Measurements from ENCODE around the gene SEC62.
"Not testable (repeated sequence)": the region's sequence is repeated elsewhere in the genome, so short reads cannot be mapped to it uniquely, and the experiment has no call there.

SEC62 gene

DNA sequence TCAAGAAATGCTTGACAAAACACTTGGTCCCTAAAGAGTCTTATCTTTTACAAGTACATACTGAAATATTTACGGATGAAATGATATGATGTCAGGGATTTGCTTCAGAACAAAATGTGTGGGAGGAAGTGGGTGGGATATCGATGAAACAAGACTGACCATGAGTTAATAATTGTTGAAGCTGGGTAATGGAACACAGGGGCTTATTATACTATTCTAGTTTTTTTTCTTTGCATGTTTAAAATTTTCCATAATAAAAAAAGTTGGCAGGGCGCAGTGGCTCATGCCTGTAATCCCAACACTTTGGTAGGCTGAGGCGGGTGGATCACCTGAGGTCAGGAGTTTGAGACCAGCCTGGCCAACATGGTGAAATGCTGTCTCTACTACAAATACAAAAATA is 52.7 kb downstream of the SEC62 start:
- not testable (repeated sequence) for H3K36me3 ChIP-seq (ENCODE audit: insufficient read depth, low read length); H3K9ac ChIP-seq (ENCODE audit: low read depth, low read length); H3K4me1 ChIP-seq (ENCODE audit: insufficient read depth, low read length); H3K9me3 ChIP-seq (ENCODE audit: control insufficient read depth, insufficient read depth, low read length)

DNA sequence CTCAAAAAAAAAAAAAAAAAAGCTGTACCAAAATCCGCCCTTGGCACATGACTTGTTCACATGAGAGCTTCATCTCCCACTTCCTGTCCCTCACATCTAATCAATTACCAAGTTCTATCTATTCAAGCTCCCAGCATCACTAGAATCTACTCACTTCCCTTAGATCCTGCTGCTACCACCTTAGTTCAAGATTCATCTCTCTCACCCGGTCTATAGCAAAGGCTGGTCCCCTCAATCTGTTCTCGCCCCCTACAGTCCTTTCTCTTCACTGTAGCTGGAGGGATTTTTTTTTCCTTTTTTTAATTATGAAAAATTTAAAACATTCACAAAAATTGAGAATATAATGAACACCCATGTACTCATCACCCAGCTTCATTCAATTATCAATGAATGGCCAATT is 54.5 kb downstream of the SEC62 start:
- Histone ChIP-seq H3K4me1 (ENCODE audit: insufficient read depth, low read length) (no peaks in the 10 kb centered on the region), H3K9ac (ENCODE audit: low read depth, low read length) (no peak overlapping the region), H3K36me3 (ENCODE audit: insufficient read depth, low read length) (no peaks in the 10 kb centered on the region), H3K9me3 (ENCODE audit: control insufficient read depth, insufficient read depth, low read length) (no peaks in the 10 kb centered on the region; the same call in 1 of the 2 replicates)

DNA sequence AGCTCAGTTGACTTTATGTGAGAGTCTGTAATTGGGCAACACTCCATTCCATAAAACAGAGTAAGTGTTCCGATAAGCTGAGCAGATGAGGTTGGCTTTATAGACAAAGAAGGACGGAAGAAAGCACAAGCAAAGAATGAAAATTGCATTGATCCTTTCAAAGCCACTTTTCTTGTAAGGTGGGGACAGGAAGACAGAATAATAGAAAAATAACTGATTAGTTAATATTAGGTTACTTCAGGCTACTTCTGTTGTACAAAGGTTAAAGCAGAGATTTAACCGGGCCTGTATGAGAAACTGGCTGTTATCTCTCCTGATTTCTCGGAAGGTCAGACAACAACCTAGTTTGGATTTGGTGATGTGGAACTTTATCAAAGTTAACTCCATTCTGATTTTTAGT is 55.7 kb downstream of the SEC62 start:
- Histone ChIP-seq H3K36me3 (ENCODE audit: insufficient read depth, low read length) (no peaks in the 10 kb centered on the region), H3K9me3 (ENCODE audit: control insufficient read depth, insufficient read depth, low read length) (no peaks in the 10 kb centered on the region; the same call in 1 of the 2 replicates), H3K9ac (ENCODE audit: low read depth, low read length) (no peak overlapping the region), H3K4me1 (ENCODE audit: insufficient read depth, low read length) (no peaks in the 10 kb centered on the region)

DNA sequence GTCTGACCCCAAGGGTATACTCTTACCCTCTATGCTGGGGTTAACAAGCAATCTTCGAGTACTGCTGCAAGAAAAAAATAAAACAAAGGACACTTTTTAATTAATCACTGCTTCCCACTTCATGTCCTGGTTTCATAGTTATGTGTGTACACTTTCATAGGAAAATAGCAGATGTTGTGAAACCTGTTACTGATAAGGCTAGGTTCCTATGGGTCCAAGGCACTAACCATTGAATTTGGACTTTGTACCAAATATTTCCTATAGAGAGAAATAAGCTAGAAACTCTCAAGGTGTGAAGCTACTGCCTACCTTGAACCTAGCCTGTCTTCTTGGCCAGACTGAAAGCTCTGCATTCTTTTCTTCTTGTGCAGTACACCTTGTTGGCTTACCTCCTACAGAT is 56.6 kb downstream of the SEC62 start:
- Histone ChIP-seq H3K4me1 (ENCODE audit: insufficient read depth, low read length) (no peaks in the 10 kb centered on the region), H3K9ac (ENCODE audit: low read depth, low read length) (no peak overlapping the region), H3K9me3 (ENCODE audit: control insufficient read depth, insufficient read depth, low read length) (no peaks in the 10 kb centered on the region; the same call in 1 of the 2 replicates), H3K36me3 (ENCODE audit: insufficient read depth, low read length) (no peaks in the 10 kb centered on the region)

DNA sequence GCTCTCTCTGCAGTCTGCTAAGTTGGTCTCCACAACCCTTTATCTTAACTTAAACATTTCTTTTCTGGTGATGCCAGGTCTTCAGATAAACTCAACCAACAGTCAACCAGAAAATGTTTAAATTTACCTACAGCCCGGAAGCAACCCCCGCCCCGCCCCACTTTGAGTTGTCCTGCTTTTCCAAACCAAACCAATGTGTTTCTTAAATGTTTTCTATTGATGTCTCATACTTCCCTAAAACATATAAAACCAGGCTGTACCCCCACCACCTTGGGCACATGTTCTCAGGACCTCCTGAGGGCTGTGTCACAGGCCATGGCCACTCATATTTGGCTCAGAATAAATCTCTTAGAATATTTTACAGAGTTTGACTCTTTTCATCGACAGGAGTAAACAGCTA is 58.0 kb downstream of the SEC62 start:
- H3K9ac ChIP-seq (ENCODE audit: low read depth, low read length) = no peak overlapping the region
- no peaks in the 10 kb centered on the region for H3K4me1 ChIP-seq (ENCODE audit: insufficient read depth, low read length)
- H3K36me3 ChIP-seq (ENCODE audit: insufficient read depth, low read length) = no peaks in the 10 kb centered on the region
- no peaks in the 10 kb centered on the region; the same call in 1 of the 2 replicates for H3K9me3 ChIP-seq (ENCODE audit: control insufficient read depth, insufficient read depth, low read length)

DNA sequence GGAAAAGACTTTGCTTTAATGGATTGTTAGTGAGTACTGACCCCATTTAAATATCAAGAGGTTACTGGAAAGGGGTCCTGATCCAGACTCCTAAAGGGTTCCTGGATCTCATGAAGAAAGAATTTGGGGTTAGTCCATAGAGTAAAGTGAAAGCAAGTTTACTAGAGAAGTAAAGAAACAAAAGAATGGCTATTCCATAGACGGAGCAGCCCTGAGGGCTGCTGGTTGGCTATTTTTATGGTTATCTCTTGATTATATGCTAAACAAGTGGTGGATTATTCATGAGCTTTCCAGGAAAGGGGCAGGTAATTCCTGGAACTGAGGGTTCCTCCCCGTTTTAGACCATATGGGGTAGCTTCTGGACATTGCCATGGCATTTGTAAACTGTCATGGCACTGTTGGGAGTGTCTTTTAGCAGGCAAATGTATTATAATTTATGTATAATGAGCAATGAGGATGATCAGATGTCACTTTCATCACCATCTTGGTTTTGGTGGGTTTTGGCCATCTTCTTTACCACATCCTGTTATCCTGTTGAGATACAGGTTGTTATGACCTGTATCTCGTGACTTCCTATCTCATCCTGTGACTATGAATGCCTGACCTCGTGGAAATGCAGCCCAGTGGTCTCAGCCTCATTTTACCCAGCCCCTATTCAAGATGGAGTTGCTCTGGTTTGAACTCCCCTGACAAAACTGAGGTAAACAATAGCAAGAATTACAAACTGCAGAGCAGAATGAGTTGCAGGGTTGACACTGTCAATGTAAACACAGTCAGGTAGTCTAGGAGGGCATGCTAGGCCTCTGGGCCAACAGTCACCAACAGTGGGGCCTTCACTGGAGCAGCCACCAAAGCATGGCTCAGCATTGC is 60.9 kb downstream of the SEC62 start:
- Histone ChIP-seq H3K9me3 (ENCODE audit: control insufficient read depth, insufficient read depth, low read length) (no peaks in the 10 kb centered on the region; the same call in 1 of the 2 replicates), H3K9ac (ENCODE audit: low read depth, low read length) (no peak overlapping the region; the same call in 1 of the 2 replicates), H3K36me3 (ENCODE audit: insufficient read depth, low read length) (no peaks in the 10 kb centered on the region), H3K4me1 (ENCODE audit: insufficient read depth, low read length) (no peaks in the 10 kb centered on the region)

DNA sequence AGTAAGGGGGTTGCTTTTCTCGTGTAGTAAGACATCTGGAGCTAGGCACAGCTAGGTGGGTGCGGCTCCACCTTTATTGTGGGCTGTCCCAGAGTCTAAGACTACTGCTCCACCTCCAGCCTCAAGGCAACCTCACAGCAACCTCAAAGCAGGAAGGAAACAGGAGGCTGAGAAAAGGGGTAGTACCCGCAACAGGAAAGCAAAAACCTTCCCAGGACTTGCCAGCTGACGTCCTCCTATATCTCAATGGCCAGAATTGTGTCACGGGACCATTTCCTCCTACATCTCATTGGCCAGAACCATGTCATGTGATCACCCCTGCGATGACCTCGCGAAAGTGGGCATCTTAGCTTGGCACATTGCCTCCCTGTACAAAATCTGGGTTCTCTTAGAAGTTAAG is 66.9 kb downstream of the SEC62 start:
- Histone ChIP-seq H3K9me3 (ENCODE audit: control insufficient read depth, insufficient read depth, low read length) (no peaks in the 10 kb centered on the region), H3K36me3 (ENCODE audit: insufficient read depth, low read length) (no peaks in the 10 kb centered on the region), H3K4me1 (ENCODE audit: insufficient read depth, low read length) (0 out of 2 replicates have a peak, but pooled peaks cover 3% of the 10 kb centered on the region), H3K9ac (ENCODE audit: low read depth, low read length) (no peak overlapping the region; the same call in 1 of the 2 replicates)

DNA sequence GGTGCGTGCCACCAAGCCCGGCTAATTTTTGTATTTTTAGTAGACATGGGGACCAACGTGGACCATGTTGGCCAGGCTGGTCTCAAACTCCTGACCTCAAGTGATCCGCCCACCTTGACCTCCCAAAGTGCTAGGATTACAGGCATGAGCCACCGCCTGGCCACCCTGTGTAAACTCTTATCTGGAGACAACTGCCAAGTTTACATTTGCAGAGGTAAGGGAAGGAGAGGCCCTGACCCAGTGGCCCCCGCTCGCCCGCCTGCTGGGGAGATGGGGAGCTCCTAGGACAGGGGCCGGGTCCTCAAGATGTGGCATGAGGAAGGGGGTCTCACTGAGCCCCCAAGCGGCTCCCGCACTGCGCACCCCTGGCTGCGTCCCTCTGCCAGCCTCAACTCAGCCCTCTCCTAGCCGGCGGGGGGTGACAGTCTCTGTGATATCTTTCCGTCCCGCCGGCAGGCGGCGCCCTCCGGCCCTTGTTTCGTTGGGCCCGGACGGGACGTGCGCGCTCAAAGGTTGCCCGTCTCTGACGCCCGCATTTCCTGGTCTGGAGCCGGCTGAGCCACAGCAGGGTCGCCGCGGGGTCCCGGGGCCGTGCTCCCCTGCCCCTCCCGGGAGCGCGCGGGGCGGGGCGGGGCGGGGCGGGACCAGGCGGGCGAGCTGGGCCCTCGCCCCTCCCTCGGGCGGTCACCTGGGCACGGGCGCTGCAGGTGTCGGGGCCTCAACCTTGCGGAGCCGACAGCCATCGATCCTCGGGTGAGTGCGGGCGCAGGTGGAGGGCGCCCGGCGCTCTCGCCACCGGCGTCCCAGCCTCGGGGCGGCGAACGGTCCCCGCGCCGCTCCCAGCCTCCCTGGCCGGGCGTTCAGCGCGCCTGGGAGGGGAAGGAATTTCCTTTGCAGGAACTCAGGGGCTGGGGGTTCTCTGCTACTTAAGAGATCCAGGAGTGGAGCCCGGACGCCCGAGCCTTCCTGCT is 71.1 kb downstream of the SEC62 start, which contains the start of gene GPR160:
TSS of gene GPR160 (plus strand) at position 533 of the 971 bp plus-strand sequence. CDS start 45,978 bp downstream, outside the sequence.
- Histone ChIP-seq H3K9ac (ENCODE audit: low read depth, low read length) (peak within 1 kb of the TSS; percentile 84), H3K9me3 (ENCODE audit: control insufficient read depth, insufficient read depth, low read length) (no peaks in the 10 kb centered on the region), H3K36me3 (ENCODE audit: insufficient read depth, low read length) (no peaks in the 10 kb centered on the region), H3K4me1 (ENCODE audit: insufficient read depth, low read length) (peaks cover 10% of the 10 kb centered on the region; the same call in 1 of the 2 replicates)

DNA sequence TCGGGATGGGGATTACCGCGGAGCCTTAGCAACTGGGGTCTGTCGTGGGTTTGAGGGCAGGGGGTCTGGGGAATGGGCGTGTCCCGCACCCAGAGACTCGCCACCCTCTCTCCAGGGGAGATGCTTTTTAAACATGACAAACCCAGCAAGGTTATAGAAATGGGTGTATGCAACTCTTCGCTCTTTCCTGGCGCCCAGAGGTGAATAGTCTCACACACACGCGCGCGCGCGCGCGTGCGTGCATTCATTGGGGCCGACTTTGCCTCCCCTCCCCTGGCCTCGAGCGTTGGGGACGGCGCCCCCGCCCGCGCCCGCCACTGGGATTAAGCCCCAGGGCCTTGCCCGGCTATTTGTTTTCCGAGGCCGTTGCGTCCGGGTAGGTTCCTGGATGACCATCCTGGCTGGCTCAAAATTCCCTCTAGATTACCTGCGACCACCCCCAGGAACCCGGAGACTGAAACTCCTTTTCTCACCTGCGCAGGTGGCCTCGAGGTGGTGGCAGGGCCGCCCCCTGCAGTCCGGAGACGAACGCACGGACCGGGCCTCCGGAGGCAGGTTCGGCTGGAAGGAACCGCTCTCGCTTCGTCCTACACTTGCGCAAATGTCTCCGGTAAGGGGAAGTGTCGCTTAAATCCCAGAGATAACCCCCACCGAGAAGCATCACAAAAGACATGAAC is 72.0 kb downstream of the SEC62 start:
- H3K4me1 ChIP-seq (ENCODE audit: insufficient read depth, low read length) = peaks cover 6% of the 10 kb centered on the region; the same call in 1 of the 2 replicates
- no peaks in the 10 kb centered on the region for H3K9me3 ChIP-seq (ENCODE audit: control insufficient read depth, insufficient read depth, low read length)
- H3K36me3 ChIP-seq (ENCODE audit: insufficient read depth, low read length) = no peaks in the 10 kb centered on the region
- H3K9ac ChIP-seq (ENCODE audit: low read depth, low read length) = peak overlapping the region; percentile 84

DNA sequence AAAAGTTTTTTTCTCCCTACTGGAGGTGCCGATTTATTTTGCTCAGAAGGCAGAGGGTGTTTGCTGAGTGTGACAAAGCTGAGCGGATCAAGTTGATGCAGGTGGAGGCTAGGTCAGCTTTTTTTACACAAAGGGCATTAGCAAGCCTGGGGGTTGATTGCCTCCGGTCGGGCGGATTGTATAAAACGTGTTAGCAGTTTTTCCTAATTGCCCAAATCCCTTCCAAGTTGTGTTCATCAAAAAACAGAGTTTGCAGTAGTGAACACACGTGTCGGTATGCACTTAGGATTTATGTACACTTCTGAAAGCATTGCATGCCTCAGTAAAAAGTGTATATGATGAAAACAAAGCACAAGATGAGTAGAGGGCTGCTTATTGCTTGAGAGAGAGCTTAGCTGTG is 73.8 kb downstream of the SEC62 start:
- Histone ChIP-seq H3K9ac (ENCODE audit: low read depth, low read length) (peak overlapping the region; percentile 36; the same call in 1 of the 2 replicates), H3K36me3 (ENCODE audit: insufficient read depth, low read length) (no peaks in the 10 kb centered on the region), H3K9me3 (ENCODE audit: control insufficient read depth, insufficient read depth, low read length) (no peaks in the 10 kb centered on the region), H3K4me1 (ENCODE audit: insufficient read depth, low read length) (peaks cover 6% of the 10 kb centered on the region; the same call in 1 of the 2 replicates)

DNA sequence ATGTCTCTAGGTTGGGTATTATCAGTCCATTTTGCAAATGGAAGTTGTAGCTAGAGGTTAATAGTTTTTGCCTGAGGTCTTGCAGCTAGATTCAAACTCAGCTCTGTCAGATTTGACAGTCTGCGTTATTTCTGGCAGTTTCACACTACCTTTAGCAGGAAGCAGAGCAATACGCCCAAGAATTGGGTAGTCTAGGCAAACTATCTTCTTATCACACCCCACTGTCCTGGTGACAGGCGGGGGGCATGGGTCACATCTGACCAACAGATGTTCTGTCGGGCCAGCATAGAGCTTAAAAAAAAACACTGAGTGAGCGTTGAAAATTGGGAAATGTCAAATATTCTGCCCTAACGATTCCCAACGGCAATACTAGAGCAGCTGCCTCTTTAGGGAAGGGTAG is 76.9 kb downstream of the SEC62 start:
- H3K4me1 ChIP-seq (ENCODE audit: insufficient read depth, low read length) = peaks cover 6% of the 10 kb centered on the region; the same call in 1 of the 2 replicates

DNA sequence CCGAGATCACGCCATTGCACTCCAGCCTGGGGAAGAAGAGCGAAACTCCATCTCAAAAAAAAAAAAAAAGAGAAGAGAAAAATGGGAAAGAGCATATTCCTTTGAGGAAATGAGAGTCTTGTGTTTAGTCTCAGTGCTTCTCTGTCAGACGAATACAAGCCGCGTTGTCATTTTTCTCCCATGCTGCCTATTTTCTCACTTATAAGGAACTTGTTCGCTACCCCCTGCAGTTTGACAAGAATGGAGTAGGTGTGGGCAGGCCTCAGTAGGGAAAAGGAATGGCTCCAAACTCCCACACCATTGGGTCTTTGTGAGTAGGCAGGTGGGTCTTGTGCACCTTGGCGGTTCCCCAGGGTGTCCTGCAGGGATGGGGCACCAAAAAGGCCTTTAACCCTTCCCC is 77.7 kb downstream of the SEC62 start:
- Histone ChIP-seq H3K9me3 (ENCODE audit: control insufficient read depth, insufficient read depth, low read length) (no peaks in the 10 kb centered on the region), H3K9ac (ENCODE audit: low read depth, low read length) (no peak overlapping the region), H3K4me1 (ENCODE audit: insufficient read depth, low read length) (peaks cover 6% of the 10 kb centered on the region; the same call in 1 of the 2 replicates), H3K36me3 (ENCODE audit: insufficient read depth, low read length) (no peaks in the 10 kb centered on the region)

More for the DNA sequence above, 76.9 kb downstream of the SEC62 start:
- Histone ChIP-seq H3K9ac (ENCODE audit: low read depth, low read length) (no peak overlapping the region), H3K9me3 (ENCODE audit: control insufficient read depth, insufficient read depth, low read length) (no peaks in the 10 kb centered on the region), H3K36me3 (ENCODE audit: insufficient read depth, low read length) (no peaks in the 10 kb centered on the region)

DNA sequence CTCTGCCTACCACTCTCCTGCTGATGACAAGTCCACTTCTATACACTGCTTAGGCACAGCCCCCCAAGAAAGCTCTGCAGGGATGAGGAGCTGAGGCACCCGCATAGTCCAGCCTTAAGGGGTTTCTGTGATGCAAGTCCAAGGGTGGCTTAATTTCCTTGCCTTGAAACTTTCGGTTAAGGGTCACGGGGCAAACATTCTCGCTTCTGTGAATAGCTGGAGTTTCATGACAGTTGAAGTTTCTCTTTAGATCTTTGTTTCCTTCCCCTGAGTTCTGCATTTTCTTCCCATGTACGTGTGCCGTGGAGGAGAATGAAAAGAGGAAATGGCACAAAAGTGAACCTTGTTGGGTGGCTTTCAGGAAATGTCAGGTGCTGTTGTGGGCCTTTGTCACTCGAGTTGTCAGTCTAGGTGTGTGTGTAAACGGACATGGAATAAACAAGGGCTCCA is 78.2 kb downstream of the SEC62 start:
- H3K9ac ChIP-seq (ENCODE audit: low read depth, low read length) = no peak overlapping the region
- H3K9me3 ChIP-seq (ENCODE audit: control insufficient read depth, insufficient read depth, low read length) = no peaks in the 10 kb centered on the region
- H3K4me1 ChIP-seq (ENCODE audit: insufficient read depth, low read length) = peaks cover 6% of the 10 kb centered on the region; the same call in 1 of the 2 replicates
- no peaks in the 10 kb centered on the region for H3K36me3 ChIP-seq (ENCODE audit: insufficient read depth, low read length)
